GM21717 (cell line): ENCODE data around the gene PINLYP.
A peak's percentile ranks its signal among the peaks of the same experiment; 100 is the strongest.
"Not testable (repeated sequence)": the region's sequence is repeated elsewhere in the genome, so short reads cannot be mapped to it uniquely, and the experiment has no call there.

ENCODE experiments used
- ATAC-seq: cut with Tn5 transposase; IDR thresholded peaks from one replicate; pipeline ENCODE4 v1.9.1; 2021; ENCODE audit warnings: mild to moderate bottlenecking, moderate library complexity; ENCODE audit not compliant: unreplicated experiment

The PINLYP gene

DNA sequence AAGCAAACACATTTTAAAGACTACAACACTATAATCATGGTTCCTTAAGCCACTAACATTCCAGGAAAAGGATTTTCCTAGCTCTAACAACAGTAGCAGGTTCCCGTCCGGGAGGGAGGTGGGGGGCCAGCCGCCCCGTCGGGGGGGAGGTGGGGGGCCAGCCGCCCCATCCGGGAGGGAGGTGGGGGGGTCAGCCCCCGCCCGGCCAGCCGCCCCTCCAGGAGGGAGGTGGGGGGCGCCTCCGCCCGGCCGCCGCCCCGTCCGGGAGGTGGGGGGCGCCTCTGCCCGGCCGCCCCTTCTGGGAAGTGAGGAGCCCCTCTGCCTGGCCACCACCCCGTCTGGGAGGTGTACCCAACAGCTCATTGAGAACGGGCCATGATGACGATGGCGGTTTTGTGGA, 27.7 kb upstream of the PINLYP start:
- ATAC-seq, result not testable (repeated sequence)

DNA sequence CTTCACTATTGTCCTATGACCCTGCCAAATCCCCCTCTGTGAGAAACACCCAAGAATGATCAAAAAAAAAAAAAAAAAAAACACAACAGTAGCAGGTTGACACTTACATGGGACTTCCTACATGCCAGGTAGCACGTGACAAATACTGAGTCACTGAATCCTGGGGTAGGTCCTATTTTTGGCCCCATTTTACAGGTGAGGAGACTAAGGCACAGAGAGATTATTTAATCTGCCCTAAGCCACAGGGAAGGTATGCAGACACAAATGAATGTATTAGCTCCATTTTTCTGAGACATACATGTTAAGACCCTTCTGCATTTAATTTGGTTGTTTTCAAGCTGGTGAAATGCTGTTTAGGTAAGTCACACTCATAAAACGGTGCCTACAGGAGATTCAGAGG, 26.9 kb upstream of the PINLYP start:
- no peak for ATAC-seq

DNA sequence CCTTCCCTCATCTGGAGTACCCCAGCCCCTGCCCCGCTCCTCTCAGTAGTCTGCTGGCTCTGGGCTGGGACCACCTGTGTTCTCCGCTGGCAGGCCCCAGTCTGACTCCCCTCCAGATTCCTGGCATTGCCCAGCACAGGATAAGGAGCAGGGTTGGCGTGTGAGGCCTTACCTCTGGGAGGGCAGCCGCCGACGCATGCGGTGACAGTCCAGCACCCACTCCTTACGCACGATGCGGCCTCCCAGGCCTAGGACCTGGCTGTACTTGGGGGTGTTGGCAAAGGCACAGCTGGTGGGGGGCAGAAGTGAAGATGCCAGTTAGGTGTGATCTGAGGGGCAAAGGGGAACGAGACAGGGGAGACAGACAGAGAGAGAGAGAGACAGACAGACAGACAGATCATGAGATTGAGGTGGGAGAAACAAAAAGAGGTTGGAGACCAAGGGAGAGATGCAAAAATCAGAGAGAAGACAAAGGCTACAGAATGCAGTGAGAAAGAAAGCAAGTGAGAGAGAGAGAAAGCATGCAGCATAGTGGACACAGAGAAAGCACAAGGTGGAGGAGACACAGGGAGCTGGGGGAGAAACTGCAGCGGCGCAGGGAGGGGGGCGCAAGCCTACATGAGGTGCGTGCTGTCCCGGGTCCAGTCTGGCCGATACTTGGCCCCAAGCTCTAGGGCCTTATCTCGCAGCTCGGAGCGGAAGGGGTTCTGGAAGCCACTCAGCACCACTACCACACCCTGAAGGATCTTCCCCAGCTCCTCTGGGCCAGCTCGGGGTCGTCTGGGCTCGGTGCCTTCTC, 24.0 kb upstream of the PINLYP start:
- no peak for ATAC-seq

DNA sequence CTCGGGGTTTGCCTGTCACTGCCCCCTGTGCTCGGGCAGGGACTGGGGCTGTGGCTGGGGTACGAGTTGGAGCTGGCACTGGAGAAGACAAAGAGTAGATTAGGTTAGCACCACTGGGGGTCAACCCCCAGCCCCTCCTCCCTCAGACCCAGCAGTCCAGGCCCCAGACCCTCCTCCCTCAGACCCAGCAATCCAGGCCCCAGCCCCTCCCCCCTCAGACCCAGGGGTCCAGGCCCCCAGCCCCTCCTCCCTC, 23.5 kb upstream of the PINLYP start:
- no peak for ATAC-seq

DNA sequence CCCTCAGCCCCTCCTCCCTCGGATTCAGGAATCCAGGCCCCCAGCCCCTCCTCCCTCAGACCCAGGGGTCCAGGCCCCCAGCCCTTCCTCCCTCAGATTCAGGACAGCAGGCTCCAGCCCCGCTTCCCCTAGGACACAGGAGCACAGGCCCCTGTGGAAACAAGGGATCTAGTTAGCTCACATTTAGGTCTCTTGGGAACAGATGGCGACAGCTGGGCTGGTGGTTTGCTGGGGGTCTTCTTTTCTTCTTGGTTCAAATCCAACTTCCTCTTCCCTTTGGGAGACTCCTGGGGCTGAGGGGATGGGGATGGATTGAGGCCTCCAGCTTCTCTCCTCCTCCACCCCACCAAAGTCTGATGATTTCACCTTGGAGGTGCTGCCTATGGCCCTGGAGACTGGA, 23.0 kb upstream of the PINLYP start:
- ATAC-seq, result no peak

DNA sequence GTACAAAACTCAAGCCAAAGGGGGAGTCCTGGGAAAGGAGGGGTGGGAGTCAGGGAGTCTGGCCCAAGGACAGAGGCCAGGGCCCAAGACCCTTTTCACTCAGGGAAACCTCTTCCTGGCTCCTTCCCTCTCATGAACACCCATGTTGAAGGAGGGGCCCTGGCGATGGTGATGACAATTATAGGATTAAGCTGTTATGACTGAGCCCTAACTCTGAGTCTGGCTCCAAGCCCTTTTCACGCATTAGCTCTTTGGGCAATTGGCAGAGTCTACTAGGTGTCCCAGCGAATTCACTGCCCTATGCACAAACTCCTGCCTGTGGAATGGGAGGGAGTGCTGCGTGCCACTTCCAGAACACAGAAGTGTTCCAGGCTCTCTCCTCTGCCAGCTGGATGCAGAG, 21.9 kb upstream of the PINLYP start:
- ATAC-seq, result no peak

DNA sequence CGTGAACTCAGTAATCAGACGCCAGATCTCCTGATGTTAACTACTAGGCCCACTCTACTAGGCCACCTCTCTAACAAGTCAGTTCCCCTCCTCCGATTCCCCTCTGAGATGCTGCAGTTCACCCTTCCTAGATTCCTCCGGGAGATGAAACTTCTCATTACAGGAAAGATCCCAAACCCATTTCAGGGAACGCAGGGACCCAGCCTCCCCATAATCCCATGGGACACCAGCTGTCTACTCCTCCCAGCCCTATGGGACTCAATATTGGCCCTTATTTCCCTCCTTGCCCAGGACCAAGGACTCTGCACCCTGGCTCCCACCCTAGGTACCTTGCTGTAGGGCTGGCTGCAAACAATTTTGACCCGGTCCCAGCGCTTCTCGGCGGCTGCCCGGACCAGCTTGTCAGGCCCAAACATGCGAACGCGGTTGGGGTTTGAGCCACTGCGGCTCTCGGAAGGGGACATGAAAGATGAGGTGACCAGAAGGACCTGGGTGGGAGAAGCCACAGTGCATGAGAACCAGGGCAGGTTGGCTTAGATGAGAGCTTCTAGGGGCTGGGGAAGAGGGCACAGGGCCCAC, 21.2 kb upstream of the PINLYP start:
- ATAC-seq, result no peak

DNA sequence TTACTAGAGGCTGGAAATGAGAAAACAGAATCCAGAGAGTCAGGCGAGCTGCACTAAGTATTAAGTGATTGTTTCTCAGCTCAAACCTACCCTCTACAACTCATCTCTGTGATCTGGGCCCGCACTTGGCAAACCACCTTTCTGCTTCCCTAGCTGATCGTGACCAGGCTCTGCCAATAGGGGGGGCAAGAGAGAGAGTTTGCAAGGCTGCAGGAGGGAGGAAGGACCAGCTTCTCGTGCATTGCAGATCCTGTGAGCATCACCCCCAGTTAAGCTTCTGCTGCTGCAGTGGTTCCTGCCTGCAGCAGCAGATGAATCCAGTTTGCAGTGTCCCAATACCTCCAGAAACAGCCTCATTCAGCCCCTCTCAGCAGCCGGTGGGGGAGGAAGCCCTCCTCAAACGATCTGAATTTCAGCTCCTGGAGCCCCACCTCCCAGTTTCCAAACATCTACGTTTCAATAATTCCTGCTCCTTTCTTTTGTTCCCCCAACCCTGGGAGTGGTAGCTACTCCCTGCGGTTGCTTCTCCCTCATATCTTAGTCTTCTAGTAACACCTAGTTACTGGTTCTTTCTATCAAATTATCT, 20.3 kb upstream of the PINLYP start:
- no peak for ATAC-seq

DNA sequence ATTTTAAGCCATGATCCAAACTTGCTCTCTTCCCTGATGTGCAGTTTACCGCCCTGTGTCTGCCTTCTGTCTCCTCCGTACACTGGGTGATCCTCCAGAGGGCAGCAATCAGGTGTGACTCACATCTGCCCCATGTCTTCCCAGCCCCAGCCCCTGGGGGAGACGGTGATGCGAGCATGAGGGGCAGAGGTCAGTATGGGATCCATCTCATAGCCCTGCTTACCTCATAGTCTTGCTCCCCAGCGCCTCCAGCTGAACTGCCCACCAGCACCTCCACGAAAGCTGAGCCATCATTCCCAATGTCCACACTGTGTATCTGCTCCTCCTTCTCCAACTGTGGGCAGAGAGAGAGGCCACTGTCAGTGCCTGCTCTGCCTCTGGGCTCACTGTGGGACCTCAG, 14.9 kb upstream of the PINLYP start:
- no peak for ATAC-seq

DNA sequence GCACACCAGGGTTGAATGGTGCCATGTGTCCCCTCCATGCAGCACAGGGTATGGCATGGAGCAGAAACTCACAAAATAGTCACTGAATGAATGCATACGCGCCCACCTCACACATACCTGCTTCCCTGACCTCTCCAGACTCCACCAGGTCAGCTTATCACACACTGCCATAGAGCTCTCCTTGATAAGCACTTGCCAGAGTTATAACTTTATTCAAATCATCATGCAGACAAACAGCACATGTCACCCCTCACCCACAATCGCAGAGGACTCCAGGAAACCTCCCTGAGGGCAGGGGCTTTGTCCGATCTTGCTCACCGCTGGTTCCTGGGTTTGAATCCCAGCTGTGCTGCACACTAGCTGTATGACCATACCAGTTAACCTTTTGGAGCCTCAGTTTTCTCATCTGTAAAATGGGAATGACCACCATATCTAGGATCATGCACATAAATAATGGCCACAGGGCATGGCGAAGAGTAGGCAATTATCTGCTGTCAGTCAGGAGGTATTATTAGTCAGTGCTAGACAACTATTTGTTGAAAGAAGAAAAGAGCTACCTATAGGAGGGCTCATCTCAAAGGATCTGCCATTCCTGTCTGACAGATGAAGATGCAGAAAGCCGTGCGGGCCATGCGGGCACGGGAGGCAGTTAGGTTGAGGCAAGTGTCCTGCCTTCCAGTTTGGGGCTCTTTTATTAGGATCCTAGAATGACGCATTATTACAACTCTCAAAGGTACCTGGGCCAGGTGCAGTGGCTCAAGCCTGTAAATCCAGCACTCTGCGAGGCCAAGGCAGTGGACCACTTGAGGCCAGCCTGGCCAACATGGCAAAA, 14.2 kb upstream of the PINLYP start:
- ATAC-seq, result no peak

DNA sequence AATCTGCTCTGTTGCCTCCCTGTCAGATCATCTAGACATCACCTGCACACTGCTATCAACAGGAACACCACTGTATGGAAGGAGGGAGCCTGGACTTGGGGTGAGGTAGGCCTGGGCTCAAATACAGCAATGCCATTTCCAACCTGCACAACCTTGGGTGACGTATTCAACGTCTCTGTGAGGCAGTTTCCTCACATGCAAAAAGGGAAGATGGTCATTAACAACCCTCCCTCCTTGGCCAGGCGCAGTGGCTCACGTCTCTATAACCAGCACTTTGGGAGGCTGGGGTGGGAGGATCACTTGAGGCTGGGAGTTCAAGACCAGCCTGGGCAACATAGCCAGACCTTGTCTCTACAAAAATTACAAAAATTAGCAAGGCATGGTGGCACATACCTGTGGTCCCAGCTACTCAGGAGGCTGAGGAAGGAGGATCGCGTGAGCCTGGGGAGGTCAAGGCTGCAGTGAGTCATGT, 13.3 kb upstream of the PINLYP start:
- no peak for ATAC-seq

DNA sequence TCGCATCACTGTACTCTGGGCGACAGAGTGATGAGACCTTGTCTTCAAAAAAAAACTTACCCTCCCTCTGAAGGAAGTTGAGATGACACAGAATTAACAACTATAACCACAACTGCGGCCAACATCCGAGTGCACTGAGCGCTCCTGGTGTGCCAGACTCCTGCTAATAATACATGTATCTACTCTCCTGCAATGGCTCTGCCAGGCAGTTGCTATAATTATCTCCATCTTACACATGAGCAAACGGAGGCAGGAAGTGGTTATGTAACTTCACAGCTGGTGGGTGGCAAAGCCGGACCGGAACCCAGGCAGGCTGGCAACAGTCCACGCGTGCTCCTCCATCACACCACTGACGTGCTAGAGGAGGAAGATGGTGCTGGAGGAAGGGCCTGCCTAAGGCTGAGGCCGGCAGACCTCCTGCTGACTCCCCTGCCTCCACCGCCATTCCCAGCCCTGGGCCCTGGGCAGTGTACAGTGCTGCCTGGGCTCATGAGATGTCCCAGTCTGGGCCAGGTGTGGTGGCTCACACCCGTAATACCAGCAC, 12.8 kb upstream of the PINLYP start:
- peak; percentile 63 for ATAC-seq

DNA sequence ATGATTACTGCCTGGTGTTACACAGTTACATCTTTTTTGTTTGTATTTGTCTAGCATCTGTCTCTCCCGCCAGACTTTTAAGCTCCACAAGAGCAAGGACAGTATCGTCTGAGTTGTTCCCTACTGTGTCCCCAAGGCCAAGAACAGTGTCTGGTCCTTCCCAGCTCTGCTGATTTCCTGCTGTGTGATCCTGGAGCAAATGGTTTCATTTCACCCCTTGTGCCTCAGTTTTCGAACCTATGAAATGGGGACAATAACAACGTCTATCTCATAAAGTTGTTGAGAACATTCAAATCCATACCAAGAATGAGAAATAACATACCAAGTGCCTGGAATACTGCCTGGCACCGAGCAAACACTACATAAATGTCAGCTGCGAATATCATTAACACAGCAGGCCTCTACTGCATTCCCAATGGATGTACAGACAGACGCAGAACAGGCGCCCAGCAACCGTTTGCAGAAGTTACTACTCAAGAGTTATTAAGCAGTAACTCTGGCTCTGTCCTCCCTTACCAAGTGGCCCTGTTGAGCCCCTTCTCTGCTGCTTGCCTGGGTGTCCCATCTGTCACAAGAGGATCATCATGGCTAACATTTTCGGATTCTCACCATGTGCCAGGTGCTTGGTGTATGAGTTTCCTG, 11.7 kb upstream of the PINLYP start:
- no peak for ATAC-seq

DNA sequence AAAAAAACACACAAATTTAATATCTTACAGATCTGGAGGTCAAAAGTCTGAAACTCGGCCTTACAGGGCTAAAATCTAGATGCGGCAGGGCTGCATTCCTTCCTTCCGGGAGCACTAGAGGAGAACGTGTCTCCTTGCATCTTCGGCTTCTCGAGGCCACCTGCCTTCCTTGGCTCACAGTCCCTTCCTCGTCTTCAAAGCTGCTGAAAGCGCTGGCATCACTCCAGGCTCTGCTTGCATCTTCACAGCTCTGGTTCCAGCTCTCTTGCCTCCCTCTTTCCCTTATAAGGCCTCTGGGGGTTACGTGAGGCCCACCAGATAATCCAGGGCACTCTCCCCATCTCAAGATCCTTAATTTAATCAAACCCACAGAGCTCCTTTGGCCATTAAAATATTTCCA, 10.8 kb upstream of the PINLYP start:
- ATAC-seq, result no peak

DNA sequence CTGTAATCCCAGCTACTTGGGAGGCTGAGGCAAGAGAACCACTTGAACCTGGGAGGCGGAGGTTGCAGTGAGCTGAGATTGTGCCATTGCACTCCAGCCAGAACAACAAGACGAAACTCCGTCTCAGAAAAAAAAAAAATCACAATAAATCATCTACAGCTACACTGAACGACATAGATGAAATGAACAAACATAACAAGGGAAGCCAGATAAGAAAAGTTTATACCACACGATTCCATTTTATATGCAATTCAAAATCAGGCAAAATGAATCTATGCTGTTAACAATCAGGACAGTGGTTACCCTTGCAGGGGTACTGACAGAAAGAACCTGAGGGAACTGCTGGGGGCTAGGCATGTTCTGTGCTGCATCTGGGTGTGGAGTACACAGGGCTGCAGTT, 5.9 kb upstream of the PINLYP start:
- no peak for ATAC-seq

DNA sequence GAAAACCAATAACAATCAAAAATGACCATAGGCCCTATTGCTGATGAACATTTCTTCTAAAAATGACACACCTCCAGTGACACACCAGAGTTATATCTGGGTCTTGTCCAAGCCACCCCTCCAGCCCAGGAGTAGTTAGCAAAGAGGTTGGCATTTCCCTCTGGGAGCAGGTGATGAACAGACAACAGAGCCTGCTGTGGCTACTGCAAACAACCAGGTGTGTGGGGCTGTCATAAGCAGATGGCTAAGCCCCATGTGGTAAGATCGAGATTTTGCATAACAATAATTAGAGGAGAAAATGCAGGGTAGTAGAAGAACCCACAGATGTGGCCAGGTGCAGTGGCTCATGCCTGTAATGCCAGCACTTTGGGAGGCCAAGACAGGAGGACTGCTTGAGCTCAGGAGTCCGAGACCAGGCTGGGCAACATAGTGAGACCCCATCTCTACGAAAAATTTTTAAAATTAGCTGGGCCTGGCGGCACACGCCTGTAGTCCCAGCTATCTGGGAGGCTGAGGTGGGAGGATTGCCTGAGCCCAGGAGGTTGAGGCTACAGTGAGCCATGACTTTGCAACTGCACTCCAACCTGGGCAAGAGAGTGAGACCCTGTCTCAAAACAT, 5.3 kb upstream of the PINLYP start:
- ATAC-seq, result no peak

DNA sequence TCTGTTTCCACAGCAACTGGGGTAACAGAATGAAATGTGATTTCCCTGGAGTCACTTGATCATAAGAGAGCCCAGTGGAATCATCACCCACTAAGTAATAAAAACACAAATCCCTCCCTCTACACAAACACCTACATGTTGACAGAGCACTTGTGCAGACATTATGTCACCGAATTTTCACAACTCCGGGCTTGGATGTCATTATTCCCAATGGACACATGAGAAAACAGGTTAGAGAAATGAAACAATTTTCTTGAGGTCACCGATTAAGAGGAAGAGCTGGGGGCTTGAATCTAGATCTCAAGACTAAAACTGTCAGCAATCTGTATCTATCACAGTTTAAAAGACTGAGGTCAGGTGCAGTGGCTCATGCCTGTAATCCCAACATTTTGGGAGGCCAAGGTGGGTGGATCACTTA, 3.4 kb upstream of the PINLYP start:
- ATAC-seq, result no peak

DNA sequence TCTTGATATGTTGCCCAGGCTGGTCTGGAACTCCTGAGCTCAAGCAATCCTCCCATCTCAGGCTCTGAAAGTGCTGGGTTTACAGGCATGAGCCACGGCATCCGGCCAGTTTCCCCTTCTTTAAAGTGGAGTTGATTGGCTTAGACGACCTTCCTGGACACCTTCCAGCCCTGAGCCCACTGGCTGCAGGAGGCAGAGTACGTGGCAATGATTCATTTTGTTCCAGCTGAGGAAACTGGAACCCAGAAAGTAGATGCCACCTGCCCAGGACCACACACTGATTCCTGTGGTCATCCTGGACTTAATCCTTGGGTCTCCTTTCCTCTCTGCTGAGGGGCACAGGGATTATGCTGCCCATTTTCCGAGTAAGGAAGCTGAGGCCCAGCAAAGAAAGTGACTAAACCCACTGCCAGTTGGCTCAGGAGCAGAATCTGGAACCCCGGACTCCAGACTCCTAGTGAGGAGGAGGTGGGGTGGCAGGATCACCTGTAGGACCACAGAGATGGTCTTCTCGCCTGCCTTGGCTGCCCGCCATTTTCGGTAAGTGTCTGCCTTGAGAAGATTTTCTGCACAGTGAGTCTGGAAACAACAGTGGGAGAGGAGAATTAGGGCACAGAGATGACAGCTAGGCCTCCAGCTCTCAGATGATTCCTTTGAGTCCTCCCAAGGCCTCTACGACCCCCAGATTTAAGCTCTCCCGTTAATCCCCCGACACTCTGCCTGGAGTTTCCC, 1.0 kb upstream of the PINLYP start:
- no peak for ATAC-seq

DNA sequence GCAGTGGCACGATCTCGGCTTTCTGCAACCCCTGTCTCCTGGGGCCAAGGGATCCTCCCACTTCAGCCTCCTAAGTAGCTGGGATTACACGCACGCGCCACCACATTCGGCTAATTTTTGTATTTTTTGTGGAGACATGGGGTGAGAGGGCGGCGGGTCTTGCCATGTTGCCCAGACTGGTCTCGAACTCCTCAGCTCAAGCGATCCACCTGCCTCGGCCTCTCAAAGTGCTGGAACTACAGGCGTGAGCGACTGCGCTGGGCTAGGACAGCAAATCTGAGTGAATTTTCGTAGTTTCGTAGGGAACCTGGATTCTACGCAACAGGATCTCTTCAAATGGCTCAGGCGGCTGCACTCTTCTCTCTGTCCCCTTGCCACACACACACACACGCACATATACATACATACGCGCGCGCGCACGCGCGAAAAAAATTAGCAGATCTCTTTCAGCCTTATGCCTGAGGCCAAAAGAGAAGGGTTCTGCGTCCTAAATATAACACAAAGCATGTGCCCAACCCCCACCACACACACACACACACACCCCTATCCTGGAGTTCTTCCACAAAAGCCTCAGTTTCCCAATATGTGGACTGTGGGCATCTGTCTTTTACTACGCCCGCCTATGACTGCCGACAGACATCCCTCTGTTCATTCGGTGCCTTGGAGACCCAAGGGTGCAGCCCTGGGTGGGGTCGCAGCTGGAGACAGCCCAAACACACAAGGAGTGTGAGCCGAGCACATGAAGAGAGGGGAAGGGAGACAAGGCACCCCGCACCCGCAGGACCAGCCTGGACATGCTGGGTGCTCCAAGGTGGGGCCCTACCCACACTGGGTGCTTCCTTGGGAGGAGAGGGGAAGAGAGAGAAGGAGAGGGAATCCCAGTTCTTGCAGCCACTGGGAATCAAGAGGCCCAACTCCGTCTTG, 616 bp downstream of the PINLYP start:
- ATAC-seq, result no peak
